ENCODE measurements around the gene PDE8B.

DNA sequence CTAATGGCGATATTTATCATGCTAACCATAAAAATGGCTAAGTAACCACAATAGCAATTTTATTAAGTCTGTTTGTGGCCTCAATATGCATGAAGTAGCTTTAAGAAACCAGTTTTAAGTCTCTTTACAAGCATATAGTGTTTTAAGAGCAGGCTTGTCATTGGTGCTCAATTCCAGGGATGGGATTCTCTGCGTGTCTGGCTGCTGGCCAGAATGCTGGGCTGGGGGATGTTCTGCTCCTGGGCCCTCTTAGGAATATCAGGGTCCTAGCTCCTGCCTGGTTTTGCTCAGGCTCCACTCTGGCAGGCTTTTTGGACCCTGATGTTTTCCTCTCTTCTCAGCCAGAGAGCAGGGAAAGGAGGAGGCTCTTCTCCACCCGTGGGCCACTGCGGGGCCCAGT lies 127.2 kb downstream of the PDE8B start:
- TF ChIP-seq BHLHE40 (IDR thresholded peaks at IDR 0.05; ENCODE audit: borderline replicate concordance) (no peak), L3MBTL2 (conservative IDR thresholded peaks at IDR 0.05) (no peak), LEF1 (IDR thresholded peaks at IDR 0.05; ENCODE audit: borderline replicate concordance) (no peak), NFRKB (IDR thresholded peaks at IDR 0.05) (no peak), ZNF384 (IDR thresholded peaks at IDR 0.05) (no peak), FOXA1 (IDR thresholded peaks at IDR 0.05) (no peak)
